ENCODE results near the gene KREMEN2.

DNA sequence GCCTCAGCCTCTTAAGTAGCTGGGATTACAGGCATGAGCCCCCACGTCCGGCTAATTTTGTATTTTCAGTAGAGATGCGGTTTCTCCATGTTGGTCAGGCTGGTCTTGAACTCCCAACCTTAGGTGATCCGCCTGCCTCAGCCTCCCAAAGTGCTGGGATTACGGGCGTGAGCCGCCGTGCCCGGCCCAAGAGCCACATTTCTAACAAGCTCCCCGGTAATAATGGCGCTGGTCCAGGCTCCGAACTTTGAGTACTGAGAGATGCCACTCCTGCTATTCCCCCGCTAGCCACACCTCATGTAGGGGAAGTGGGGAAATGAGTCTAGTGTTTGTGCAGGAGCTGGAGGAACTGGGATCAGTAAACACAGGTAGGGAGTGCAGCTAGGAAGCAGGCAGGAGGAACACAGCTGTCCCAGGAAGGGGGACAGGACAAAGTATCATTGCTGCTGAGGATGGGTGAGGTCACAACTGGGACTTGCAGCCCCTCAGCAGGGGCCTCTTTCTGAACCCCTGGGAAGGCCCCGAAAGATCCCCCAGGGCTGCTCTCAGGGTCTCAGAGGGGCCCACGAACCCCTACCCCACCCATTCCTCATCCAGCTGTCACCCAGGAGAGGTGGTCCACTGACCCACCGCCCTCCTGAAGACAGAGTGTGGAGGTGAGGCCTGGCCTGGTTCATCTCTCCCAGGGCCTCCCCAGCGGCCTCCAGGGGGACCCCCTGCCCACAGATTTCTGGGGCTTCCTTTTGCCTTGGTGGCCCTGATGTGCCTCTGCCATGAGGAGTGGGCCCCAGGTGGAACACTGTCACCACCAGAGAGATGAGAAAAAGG, 3.7 kb upstream of the KREMEN2 start:
- TF ChIP-seq, protein P1, sequence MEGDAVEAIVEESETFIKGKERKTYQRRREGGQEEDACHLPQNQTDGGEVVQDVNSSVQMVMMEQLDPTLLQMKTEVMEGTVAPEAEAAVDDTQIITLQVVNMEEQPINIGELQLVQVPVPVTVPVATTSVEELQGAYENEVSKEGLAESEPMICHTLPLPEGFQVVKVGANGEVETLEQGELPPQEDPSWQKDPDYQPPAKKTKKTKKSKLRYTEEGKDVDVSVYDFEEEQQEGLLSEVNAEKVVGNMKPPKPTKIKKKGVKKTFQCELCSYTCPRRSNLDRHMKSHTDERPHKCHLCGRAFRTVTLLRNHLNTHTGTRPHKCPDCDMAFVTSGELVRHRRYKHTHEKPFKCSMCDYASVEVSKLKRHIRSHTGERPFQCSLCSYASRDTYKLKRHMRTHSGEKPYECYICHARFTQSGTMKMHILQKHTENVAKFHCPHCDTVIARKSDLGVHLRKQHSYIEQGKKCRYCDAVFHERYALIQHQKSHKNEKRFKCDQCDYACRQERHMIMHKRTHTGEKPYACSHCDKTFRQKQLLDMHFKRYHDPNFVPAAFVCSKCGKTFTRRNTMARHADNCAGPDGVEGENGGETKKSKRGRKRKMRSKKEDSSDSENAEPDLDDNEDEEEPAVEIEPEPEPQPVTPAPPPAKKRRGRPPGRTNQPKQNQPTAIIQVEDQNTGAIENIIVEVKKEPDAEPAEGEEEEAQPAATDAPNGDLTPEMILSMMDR (conservative IDR thresholded peaks at IDR 0.05) = no peak
- no peak for TF ChIP-seq EZH2 (IDR thresholded peaks at IDR 0.05; ENCODE audit: low read depth)

All from PC-9 (cell line).